Activated naive CD4-positive, alpha-beta T cell treated with anti-CD3 and anti-CD28 coated beads, Interleukin-2, amount 50 U/mL, for 24 hours (primary cell): ENCODE data around the gene ROBO4.

ENCODE experiments used
- H3K27ac Mint-ChIP-seq: one replicate; pipeline ENCODE4 v1.8.0; 2021; ENCODE audit warnings: mild to moderate bottlenecking, mixed read lengths
- H3K27me3 Mint-ChIP-seq: one replicate; pipeline ENCODE4 v1.8.0; 2021; ENCODE audit warnings: mixed read lengths
- H3K36me3 Mint-ChIP-seq: one replicate; pipeline ENCODE4 v1.8.0; 2021; ENCODE audit warnings: mixed read lengths
- H3K4me1 Mint-ChIP-seq: one replicate; pipeline ENCODE4 v1.8.0; 2021; ENCODE audit warnings: mixed read lengths
- H3K4me3 Mint-ChIP-seq: one replicate; pipeline ENCODE4 v1.8.0; 2021; ENCODE audit warnings: mild to moderate bottlenecking, mixed read lengths
- H3K9me3 Mint-ChIP-seq: one replicate; pipeline ENCODE4 v1.8.0; 2021; ENCODE audit warnings: mixed read lengths

Gene ROBO4

DNA sequence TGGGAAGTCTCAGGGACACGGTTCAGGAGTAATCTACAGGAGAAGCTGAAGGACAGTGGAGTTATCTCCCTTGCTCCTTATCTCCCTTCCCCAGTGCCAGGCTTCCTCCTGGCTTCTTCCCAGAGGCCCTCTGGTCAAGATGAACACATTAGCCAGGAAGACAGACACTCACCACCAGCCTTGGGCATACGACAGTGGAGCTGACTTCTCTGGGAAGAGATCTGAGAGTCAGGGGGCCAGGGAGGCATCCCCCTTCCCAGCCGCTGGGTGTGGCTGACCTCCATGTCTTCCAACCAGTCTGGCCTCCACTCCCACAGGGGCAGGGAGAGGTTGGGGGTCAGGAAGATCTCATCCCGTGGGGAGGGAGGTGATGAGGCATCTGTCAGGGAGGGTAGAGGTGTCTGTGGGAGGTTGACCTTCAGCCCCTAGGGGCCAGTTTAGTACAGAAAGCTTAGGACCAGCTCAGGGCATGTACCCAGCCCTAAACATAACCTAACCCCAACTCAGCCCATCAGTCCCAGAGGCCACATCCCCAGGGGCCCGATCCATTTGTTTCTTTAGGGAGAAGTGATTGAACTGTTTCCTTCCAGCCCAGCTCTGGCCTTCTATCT, 12.7 kb downstream of the ROBO4 start:
- peaks cover 1% of the 10 kb centered on the region for H3K27me3 Mint-ChIP-seq
- no peak overlapping the region for H3K4me3 Mint-ChIP-seq
- H3K4me1 Mint-ChIP-seq: no peaks in the 10 kb centered on the region
- no peaks in the 10 kb centered on the region for H3K36me3 Mint-ChIP-seq
- no peaks in the 10 kb centered on the region for H3K9me3 Mint-ChIP-seq
- H3K27ac Mint-ChIP-seq: no peak overlapping the region

DNA sequence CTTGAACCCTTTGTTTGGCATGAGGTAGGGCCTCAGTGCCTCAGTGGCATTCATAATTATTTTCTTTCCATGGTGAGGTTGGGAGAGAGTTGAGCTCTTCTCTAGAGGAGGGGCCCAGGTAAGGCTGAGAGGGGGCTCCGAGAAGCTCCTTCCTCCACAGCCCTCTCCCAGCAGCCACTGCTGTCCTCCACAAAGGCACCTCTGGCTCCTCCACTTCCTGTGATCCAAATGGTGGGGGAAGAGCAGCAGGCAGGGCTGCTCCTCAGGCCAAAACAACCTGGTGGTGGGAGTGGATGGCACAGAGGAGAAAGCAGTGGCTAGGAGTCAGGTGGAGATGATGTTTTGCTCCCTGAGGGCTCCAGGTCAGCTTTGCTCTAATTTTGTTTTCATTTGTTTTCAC, 13.3 kb downstream of the ROBO4 start:
- H3K4me1 Mint-ChIP-seq: peaks cover 3% of the 10 kb centered on the region
- peaks cover 1% of the 10 kb centered on the region for H3K27me3 Mint-ChIP-seq
- no peaks in the 10 kb centered on the region for H3K9me3 Mint-ChIP-seq
- H3K4me3 Mint-ChIP-seq: no peak overlapping the region
- no peaks in the 10 kb centered on the region for H3K36me3 Mint-ChIP-seq
- H3K27ac Mint-ChIP-seq: no peak overlapping the region

DNA sequence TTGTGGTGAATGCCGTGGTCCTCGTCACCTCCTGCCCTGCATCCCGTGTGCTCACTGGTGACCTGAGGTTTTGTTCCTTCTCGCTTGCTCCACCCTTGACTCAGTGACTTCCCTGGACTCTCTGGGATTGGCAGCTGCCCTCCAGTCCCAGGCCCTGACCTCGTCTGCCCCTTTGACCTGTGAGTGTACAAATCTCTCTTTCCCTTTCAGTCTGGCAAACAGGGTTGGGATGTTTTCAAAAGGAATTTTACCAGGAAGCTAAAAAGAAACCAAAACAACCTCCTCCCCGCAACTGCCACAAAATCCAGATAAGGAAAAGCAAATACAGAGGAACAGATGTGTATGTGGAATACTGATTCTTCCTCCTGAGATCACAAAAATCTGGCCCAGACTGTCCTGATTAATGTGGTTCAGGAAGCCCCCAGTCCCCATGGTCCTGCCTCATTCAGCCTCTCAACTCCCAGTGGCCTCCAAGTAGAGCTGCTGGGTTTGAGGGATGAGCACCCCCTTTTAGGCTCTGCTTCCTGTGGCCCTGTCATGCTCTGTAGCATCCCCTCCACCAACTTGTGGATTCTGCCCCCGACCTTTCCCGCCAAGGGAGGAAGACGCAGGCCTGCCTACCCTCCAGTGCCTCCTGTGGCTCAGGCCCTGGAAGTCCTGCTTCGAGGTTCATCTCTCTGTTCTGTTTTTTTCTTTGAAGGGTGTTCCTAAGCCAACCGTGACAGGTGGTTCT, 15.2 kb downstream of the ROBO4 start:
- Mint-ChIP-seq H3K4me1 (peaks cover 10% of the 10 kb centered on the region), H3K27me3 (peaks cover 1% of the 10 kb centered on the region), H3K4me3 (no peak overlapping the region), H3K27ac (peak overlapping the region; percentile 51), H3K36me3 (no peaks in the 10 kb centered on the region), H3K9me3 (no peaks in the 10 kb centered on the region)

DNA sequence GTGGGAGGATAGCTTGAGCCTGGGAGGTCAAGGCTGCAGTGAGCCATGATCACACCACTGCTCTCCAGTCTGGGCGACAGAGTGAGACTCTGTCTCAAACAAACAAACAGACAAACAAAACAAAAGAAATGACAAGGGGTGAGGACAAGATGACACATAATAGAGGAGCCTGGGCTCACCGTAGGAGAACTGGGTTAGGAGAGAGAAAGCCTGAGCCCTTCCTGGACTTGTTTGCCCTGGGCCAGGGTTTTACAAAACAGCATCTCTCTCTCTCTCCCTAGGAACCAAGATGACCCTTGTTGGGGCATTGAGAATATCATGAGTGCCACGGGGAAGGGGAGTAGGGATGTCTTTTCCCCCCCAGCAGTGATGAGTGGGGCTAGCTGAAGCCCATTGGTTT, 16.7 kb downstream of the ROBO4 start:
- H3K36me3 Mint-ChIP-seq: no peaks in the 10 kb centered on the region
- H3K4me3 Mint-ChIP-seq: no peak overlapping the region
- peaks cover 19% of the 10 kb centered on the region for H3K4me1 Mint-ChIP-seq
- no peak overlapping the region for H3K27ac Mint-ChIP-seq
- no peaks in the 10 kb centered on the region for H3K9me3 Mint-ChIP-seq
- no peaks in the 10 kb centered on the region for H3K27me3 Mint-ChIP-seq

DNA sequence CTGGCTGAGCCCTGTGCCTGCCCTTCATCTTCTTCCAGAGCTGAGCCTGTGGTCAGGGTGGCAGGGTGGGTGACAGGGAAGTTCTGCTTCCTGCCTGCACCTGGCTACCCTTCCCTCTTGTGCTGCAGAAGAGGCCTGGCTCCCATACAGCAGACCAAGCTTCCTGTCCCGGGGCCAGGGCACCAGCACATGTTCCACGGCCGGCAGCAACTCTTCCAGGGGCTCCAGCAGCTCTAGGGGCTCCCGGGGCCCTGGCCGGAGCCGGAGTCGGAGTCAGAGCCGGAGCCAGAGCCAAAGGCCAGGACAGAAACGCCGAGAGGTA, 17.4 kb downstream of the ROBO4 start:
- H3K4me1 Mint-ChIP-seq: peaks cover 22% of the 10 kb centered on the region
- no peaks in the 10 kb centered on the region for H3K36me3 Mint-ChIP-seq
- peaks cover 3% of the 10 kb centered on the region for H3K27me3 Mint-ChIP-seq
- no peaks in the 10 kb centered on the region for H3K9me3 Mint-ChIP-seq
- no peak overlapping the region for H3K27ac Mint-ChIP-seq
- H3K4me3 Mint-ChIP-seq: no peak overlapping the region

DNA sequence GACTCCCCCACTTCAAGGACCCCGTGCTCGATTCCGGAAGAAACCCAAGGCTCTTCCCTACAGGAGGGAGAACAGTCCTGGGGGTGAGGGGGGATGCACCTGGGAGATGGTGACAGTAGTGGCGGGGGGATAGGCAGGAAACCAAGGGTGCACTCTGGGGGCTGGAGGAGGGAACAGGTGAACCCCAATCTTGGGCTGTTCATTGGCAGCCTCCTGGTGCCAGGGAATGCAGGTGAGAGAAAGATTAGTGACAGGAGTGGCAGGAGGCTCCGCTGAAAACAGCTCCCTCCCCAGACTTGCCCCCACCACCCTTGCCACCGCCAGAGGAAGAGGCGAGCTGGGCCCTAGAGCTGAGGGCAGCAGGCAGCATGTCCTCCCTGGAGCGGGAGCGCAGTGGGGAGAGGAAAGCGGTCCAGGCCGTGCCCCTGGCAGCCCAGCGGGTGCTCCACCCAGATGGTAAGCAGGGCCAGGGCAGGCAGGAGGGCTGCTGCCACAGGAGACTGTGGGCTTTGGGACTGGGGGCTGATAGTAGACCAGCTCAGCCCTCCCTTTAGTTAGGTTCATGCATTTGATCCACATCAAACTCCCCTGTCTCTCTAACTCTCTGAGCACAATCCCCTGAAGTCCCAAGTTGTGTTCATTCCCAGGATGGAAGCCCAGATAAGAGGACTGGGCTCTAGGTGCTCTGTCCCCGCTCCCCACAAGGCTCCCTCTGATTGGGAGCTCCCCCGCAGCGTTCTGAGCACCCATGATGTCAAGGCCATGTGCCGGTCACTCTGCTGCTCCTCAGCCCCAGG, 18.0 kb downstream of the ROBO4 start:
- Mint-ChIP-seq H3K9me3 (no peaks in the 10 kb centered on the region), H3K4me3 (no peak overlapping the region), H3K4me1 (peaks cover 22% of the 10 kb centered on the region), H3K27ac (no peak overlapping the region), H3K36me3 (no peaks in the 10 kb centered on the region), H3K27me3 (peaks cover 3% of the 10 kb centered on the region)

DNA sequence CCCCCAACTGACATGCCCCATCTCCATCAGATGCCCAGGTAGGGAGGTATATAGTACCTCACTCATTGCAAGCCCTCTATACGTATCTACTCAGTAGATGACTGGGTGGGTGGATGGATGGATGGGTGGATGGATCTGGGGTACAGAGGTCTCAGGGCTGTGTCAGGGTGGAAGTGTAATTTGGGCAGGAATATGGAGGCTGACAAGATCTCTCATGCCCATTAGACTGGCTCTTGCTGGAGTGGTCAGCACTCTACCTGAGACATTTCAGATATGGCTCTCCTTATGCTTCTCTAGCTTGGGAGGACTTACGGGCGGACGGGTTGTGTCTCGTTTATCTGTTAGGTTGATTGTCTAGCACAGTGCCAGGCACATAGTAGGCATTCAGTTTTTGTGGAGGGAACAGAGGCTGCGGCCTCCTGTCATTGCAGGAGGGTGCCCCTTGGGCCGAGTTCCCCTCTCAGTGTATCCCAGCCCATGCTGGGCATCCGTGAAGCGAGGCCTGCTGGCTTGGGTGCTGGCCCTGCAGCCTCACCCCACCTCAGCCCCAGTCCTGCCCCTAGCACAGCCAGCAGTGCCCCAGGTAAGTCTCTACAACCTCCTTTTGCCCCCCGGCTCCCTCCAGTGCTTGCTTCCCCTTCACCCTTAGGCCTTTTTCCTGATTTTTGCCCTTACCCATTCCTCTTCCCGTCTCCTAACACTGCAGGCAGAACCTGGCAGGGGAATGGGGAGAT, 18.7 kb downstream of the ROBO4 start:
- H3K9me3 Mint-ChIP-seq: no peaks in the 10 kb centered on the region
- no peak overlapping the region for H3K27ac Mint-ChIP-seq
- H3K4me1 Mint-ChIP-seq: peaks cover 22% of the 10 kb centered on the region
- no peaks in the 10 kb centered on the region for H3K36me3 Mint-ChIP-seq
- peaks cover 6% of the 10 kb centered on the region for H3K27me3 Mint-ChIP-seq
- peak overlapping the region; percentile 19 for H3K4me3 Mint-ChIP-seq

DNA sequence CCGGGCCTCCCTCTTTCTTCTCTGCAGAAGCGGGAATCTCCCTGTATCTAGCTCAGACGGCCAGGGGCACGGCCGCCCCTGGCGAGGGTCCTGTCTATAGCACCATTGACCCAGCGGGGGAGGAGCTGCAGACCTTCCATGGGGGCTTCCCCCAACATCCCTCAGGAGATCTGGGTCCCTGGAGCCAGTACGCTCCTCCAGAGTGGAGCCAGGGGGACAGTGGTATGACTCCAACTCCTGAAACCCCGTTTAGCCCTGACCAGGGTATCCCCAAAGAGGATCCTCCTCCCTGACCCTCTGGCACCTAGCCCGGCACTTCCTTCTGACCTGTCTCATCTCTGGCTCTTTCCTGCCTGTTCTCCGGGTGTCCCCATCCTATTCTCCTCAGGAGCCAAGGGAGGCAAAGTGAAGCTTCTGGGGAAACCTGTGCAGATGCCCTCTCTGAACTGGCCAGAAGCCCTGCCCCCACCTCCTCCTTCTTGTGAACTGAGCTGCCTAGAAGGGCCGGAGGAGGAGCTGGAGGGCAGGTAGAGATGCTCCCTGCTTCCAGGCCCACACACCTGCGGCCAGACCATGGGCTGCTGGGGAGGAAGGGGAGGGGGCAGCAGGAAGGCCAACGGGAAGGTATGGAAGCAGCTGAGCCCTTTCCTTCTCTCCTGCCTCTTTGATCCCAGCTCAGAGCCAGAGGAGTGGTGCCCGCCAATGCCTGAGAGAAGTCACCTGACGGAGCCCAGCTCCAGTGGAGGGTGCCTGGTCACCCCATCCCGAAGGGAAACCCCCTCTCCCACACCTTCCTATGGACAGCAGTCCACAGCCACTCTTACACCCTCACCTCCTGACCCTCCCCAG, 19.5 kb downstream of the ROBO4 start:
- Mint-ChIP-seq H3K4me3 (peak overlapping the region; percentile 88), H3K27me3 (peaks cover 13% of the 10 kb centered on the region), H3K4me1 (peaks cover 22% of the 10 kb centered on the region), H3K36me3 (no peaks in the 10 kb centered on the region), H3K9me3 (no peaks in the 10 kb centered on the region), H3K27ac (no peak overlapping the region)

DNA sequence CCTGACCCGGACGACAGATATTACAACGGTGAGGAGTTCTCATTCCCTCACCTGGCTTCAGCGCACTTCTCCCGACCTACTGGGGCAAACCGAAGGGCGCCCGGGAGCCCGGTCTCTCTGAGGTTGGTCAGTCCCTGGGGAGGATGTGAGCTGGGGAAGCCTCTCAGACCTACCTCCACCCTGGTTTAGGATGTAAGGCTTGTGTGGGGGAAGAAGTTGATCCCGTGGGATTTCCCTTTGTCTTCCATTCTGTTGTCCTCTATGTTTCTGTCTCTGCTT, 20.1 kb downstream of the ROBO4 start:
- Mint-ChIP-seq H3K4me3 (peak overlapping the region; percentile 88), H3K27ac (peak overlapping the region; percentile 65), H3K27me3 (peaks cover 14% of the 10 kb centered on the region), H3K36me3 (no peaks in the 10 kb centered on the region), H3K9me3 (no peaks in the 10 kb centered on the region), H3K4me1 (peaks cover 22% of the 10 kb centered on the region)

DNA sequence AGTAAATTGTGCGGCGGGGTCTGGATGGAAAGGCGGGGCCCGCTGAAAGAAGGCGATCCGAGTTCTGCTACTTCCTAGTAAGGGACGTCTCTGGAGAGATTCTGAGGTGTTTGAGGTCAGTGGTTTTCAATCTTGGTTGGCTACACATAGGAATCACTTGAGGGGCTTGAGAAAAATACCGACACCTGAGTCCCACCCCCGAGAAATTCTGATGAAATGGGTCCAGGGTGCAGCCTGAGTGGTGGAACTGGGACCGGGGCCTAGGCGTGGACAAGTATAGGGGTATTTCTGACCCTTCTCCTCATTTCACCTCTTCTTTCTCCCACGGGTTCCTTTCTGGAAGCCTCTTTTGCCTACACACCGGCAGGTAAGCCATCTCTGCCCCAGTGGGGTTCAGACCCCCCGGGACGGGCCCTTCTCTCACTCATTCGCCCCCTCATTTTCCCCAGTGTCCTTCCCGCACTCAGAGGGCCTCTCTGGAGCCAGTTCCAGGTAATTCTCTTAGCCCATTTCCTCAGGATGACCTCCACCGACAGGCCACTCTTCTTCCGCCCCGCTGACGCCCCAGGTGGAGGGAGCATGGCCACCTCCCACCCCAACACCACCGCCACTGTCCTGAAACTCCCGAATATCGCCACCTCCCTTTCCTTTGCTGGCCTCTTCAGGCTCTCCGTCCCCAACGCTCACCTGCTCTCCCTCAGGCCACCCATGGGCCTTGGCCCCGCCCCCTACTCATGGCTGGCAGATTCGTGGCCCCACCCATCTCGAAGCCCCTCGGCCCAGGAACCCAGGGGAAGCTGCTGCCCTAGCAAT, 20.6 kb downstream of the ROBO4 start:
- Mint-ChIP-seq H3K27ac (peak overlapping the region; percentile 68), H3K4me1 (peaks cover 22% of the 10 kb centered on the region), H3K36me3 (no peaks in the 10 kb centered on the region), H3K4me3 (peak overlapping the region; percentile 88), H3K27me3 (peaks cover 14% of the 10 kb centered on the region), H3K9me3 (no peaks in the 10 kb centered on the region)

DNA sequence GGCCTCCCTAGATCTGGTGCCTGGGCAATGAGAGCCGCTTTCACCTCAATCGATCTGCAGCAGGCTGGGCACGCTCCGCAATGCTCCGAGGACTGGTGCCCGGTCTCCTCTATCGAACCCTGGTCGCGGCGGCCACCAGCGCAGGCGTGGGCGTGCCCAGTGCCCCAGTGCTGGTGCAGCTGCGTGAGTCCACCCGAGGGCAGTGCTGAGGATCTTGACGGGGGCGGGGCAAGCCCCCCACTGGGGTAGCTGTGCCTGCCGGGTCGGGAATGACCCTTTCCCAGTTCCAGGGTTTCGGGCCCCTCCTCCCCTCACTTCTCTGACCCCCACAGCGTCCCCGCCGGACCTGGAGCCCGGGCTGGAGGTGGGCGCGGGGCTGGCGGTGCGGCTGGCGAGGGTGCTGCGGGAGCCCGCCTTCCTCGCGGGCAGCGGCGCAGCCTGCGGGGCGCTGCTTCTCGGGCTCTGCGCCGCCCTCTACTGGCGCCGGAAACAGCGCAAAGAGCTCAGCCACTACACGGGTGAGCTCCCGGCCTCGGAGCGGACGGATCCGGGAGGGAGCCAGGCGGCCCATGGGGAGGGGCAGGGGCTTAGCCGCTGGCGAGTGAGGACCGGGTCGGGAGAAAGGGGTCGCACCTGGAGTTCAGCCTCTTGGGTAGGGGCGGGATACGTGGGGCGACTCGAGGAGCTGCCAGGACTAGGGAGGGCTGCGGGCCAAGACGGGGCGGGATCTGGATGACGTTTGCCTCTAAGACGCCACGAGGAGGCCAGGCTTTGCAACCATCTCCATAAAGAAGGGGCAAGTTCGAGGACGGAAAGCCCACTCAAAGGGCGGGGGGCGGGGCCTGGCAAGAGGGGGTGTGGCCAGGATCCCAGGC, 21.5 kb downstream of the ROBO4 start:
- no peaks in the 10 kb centered on the region for H3K36me3 Mint-ChIP-seq
- peaks cover 16% of the 10 kb centered on the region for H3K27me3 Mint-ChIP-seq
- peak overlapping the region; percentile 88 for H3K4me3 Mint-ChIP-seq
- H3K27ac Mint-ChIP-seq: peak overlapping the region; percentile 68
- no peaks in the 10 kb centered on the region for H3K9me3 Mint-ChIP-seq
- peaks cover 22% of the 10 kb centered on the region for H3K4me1 Mint-ChIP-seq

DNA sequence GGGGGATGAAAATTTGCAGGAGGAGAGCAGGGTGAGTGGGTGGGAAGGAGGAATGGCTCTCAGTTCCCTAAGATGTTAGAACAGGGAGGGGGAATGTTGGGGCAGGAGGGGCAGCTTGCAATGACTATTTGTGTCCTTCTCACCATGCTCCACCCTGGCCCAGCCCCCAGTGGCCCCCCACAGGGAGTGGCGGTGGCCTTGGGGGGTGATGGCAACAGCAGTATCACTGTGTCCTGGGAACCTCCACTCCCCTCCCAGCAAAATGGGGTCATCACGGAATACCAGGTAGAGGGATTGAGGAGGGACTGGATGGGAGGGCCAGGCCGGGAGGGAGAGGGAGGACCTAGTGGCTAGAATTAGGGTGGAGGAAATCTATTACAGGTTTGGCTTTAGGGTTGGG, 22.3 kb downstream of the ROBO4 start:
- H3K4me1 Mint-ChIP-seq: peaks cover 22% of the 10 kb centered on the region
- peaks cover 22% of the 10 kb centered on the region for H3K27me3 Mint-ChIP-seq
- H3K4me3 Mint-ChIP-seq: peak overlapping the region; percentile 76
- no peaks in the 10 kb centered on the region for H3K36me3 Mint-ChIP-seq
- no peaks in the 10 kb centered on the region for H3K9me3 Mint-ChIP-seq
- peak overlapping the region; percentile 17 for H3K27ac Mint-ChIP-seq

DNA sequence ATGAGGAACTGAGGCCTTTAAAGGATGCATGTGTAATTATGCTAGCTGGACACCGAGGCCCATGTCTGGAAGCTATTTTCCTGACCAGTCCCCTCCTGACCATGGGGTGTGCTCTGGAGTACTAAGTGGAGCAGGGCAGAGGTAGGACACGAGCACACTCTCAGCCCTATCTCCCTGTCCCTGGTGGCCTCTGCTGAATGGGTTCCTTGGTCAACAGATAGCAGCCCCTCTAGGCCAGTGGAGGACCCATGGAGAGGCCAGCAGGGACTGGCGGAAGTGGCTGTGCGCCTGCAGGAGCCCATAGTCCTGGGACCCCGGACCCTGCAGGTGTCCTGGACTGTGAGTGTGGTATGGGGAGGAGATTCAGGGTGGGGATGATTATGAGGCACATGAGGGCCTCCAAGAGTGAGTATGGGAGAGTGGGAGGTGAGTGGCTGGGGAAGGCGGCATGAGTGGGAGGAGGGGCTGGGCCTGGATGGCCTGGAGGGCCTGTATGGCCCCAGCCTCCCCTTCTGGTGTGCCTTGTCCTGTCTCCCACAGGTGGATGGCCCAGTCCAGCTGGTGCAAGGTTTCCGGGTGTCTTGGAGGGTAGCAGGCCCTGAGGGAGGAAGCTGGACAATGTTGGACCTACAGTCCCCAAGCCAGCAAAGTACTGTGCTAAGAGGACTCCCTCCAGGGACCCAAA, 23.0 kb downstream of the ROBO4 start:
- H3K27ac Mint-ChIP-seq: no peak overlapping the region
- no peak overlapping the region for H3K4me3 Mint-ChIP-seq
- H3K27me3 Mint-ChIP-seq: peaks cover 29% of the 10 kb centered on the region
- H3K36me3 Mint-ChIP-seq: no peaks in the 10 kb centered on the region
- peaks cover 25% of the 10 kb centered on the region for H3K4me1 Mint-ChIP-seq
- no peaks in the 10 kb centered on the region for H3K9me3 Mint-ChIP-seq
